A204.1 (cell line): ENCODE measurements around the gene PLPPR1.
A peak's percentile ranks its signal among the peaks of the same experiment; 100 is the strongest.
"Not testable (repeated sequence)": the region's sequence is repeated elsewhere in the genome, so short reads cannot be mapped to it uniquely, and the experiment has no call there.

Experiments
- FAIRE-seq: peaks from 2 replicates; lab custom pipeline; 2012; peaks lifted over from hg19 to GRCh38; lab: Jason Lieb, UNC

PLPPR1 gene

DNA sequence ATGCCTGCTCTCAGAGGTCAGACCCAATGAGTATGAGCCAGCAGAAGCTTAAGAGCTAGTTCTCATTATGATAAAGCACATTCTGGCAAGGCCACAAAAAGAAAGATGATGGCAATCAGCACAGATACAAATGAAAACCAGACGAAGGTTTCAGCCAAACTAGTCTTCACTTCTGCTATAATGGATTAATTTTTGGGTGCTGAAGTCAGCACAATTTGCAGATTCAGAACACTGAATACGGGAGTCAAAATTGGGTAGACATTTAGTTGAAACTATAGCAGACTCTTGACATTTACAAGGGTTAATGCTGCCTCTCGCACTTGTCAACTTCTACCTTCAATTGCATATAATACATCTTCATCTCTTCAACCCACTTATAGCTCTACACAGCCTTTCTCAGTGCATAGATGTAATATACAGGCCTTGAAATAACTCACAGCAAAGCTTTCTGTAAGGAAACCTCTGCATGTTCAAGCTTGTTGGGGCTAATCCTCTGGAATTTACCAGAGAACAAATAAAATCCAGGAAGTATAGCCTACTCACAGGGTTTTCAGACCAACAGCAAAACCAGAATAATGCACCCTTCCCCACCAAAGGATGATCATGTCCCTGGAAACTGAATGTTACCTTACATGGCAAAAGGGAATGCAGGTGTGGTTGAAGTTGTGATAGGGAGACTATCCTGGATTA is 279.1 kb downstream of the PLPPR1 start:
- FAIRE-seq: no peak

GRCh38 chr9:101309139-101309538 is 280.6 kb downstream of the PLPPR1 start:
- FAIRE-seq: no peak

- no peak for FAIRE-seq
These were observed 282.7 kb downstream of the PLPPR1 start for GRCh38 chr9:101311191-101311590.

DNA sequence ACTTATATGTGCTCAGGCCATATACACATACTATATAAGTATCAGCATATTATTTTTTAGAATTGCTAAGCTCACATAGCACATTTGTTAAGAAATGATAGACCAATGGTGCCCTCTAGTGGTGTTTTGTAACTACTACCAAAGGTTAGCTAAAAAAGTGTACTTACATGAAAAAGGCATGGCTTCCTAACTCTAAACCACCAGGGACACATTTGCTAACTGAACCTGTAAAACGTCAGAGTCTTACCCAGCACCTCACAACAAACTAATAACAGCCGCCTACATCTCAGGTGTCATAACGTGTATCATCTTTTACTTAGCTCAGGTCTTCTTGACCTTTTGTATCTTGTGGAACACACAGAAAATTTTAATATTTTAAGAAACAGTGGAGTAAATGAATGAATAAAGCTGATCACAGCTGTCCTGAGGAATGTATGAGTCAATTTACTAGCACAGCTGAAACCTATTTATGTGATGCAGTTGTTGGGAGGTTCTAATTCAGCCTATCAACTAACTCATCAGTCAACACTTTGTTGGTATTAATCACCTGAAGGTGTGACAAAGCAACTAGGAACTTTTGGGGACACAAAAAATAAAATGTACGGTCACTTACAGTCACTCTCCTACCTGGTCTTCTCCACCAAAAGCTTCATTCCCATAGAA is 283.4 kb downstream of the PLPPR1 start:
- FAIRE-seq: peak; percentile 98

DNA sequence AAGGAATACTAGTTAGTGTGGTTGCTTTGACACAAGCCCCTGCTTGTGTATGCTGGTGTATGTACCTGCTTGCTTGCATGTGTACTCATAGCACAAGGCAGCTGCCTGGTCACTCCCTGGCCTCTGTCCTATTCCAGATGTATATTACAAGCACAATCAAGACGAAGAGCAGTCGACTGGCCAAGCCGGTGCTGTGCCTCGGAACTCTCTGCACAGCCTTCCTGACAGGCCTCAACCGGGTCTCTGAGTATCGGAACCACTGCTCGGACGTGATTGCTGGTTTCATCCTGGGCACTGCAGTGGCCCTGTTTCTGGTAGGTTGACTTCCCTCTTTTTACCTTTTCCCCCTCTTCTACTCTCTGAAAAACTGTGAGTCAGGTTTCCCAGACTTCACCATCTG is 284.1 kb downstream of the PLPPR1 start:
- FAIRE-seq: no peak

- no peak for FAIRE-seq
These were observed 286.6 kb downstream of the PLPPR1 start for GRCh38 chr9:101315112-101315450.

- no peak for FAIRE-seq
These were observed 289.2 kb downstream of the PLPPR1 start for GRCh38 chr9:101317735-101318134.

DNA sequence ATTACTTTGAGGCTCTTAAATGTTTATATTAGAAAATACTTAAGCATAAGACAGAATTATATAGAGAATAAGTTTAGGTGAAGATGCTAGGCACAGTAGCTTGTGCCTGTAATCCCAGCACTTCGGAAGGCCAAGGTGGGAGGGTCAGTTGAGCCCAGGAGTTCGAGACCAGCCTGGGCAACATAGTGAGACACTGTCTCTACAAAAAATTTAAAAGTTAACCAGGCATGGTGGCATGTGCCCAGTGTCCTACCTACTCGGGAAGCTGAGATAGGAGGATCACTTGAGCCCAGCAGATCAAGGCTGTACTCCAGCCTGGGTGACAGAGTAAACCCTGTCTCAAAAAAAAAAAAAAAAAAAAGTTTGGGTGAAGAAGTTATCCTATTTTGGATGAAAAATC is 294.6 kb downstream of the PLPPR1 start:
- no peak for FAIRE-seq

GRCh38 chr9:101324245-101324804 is 295.8 kb downstream of the PLPPR1 start:
- FAIRE-seq: no peak

- FAIRE-seq: no peak
These were observed 296.5 kb downstream of the PLPPR1 start for GRCh38 chr9:101325053-101325452.

- no peak for FAIRE-seq
These were observed 297.5 kb downstream of the PLPPR1 start for GRCh38 chr9:101326035-101326434.

DNA sequence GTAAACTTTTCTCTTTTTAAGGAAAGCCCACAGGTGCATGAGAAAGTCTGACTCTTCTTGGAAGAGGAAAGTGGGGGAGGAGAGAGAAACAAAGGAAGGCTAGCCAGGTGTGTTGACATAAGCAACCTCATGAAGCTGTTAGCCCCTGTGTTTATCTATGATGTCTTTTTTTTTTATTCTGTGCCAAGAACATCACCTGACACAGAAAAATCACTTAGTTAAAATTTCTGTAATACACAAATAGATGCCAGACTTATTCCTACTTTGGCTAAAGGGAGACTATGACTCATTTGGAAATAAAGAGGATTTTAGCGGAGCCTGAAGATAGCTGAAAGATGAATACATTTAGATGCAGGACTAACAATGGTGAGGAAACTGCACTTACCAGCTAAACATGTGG is 298.0 kb downstream of the PLPPR1 start:
- no peak for FAIRE-seq

DNA sequence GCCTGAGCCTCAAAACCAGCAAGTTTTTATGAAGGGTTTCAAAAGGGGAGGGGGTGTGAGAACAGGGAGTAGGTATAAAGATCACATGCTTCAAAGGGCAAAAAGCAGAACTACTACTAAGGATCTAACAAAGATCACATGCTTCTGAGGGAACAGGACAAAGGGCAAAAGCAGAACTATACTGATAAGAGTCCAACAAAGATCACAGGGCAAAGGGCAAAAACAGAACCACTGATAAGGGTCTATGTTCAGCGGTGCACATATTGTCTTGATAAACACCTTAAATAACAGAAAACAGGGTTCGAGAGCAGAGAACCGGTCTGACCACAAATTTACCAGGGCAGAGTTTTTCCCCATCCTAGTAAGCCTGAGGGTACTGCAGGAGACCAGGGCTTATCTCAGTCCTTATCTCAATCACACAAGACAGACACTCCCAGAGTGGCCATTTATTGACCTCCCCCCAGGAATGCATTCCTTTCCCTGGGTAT is 298.9 kb downstream of the PLPPR1 start:
- not testable (repeated sequence) for FAIRE-seq

DNA sequence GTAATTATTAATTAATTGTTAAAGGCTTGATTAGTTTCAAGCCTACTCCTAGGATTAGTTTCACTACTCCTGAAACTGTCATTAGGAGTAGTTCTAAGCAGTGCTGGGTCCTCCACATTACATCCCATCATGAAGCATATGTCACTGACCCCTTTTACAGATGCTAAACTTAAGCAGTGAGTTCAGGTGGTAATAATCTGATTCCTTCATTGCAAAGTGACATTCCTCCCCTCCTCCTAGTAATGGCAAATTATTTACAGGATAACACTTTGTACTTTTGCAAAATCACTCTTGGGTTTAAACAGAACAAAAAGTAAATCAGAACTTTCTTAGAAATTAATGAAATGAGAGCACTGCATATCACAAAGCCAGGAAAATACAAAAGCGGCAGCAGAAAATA is 303.8 kb downstream of the PLPPR1 start:
- FAIRE-seq: no peak

DNA sequence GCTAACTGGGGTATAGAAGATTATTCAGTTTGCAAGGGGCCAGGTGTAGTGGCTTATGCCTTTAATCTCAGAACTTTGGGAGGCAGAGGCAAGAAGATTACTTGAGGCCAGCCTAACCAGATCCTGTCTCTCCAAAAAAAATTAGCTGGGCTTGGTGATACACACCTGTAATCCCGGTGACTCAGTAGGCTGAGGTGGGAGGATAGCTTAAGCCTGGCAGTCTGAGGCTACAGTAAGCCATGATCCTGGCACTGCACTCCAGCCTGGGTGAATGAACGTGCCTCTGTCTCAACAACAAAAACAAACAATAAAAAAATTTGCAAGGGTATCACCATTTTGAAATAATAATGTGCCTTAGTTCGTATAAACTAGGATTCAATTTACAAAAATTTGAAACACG is 305.0 kb downstream of the PLPPR1 start:
- no peak for FAIRE-seq

GRCh38 chr9:101333926-101334702 is 305.6 kb downstream of the PLPPR1 start:
- no peak for FAIRE-seq

GRCh38 chr9:101336091-101336490 is 307.6 kb downstream of the PLPPR1 start:
- FAIRE-seq: no peak

GRCh38 chr9:101337237-101337636 is 308.7 kb downstream of the PLPPR1 start:
- FAIRE-seq: no peak

GRCh38 chr9:101341958-101342357 is 313.4 kb downstream of the PLPPR1 start:
- no peak for FAIRE-seq

DNA sequence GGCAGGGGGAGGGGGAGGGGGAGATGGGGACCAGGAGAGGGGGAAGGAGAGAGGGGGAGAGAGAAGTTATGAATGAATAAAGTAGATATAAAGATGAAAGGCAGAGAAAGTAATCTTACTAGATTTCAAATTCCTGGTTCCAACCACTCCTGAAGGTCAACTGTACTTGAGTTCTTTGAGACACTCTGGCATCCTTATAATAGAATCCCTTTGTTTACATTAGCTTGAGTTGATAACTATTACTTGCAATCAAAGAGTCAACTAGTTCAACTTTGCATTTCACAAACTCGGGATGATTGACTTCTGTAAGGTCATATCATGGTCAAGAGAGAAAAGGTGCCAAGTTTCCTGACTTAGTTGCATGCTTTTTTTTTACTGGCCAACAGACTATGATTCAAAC is 314.1 kb downstream of the PLPPR1 start:
- FAIRE-seq: no peak

GRCh38 chr9:101350285-101350684 is 321.8 kb downstream of the PLPPR1 start:
- no peak for FAIRE-seq

- FAIRE-seq: no peak
These were observed 324.5 kb downstream of the PLPPR1 start for GRCh38 chr9:101352892-101353463.

- no peak for FAIRE-seq
These were observed 325.2 kb downstream of the PLPPR1 start for GRCh38 chr9:101353683-101354082.
